Measurements from ENCODE around the gene LILRA1.
"Not testable (repeated sequence)": the region's sequence is repeated elsewhere in the genome, so short reads cannot be mapped to it uniquely, and the experiment has no call there.

Gene LILRA1

DNA sequence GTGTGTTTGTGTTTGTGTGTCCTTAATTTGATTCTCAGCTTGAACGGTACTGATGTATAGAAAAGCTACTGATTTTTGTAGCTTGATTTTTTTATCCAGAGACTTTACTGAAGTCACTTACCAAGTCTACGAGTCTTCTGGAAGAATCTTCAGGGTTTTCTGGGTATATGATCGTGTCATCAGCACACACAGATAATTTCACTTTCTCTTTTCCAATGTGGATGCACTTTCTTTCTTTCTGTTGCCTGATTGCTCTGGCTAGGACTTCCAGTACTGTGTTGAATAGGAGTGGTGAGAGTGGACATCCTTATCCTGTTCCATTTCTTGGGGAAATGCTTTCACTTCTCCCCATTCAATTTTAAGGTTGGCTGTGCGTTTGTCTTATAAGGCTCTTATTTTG lies 29.0 kb downstream of the LILRA1 start:
- in situ Hi-C loops (cut with HindIII; ENCODE audit: low sequenced_read_pairs), result no loop called here

DNA sequence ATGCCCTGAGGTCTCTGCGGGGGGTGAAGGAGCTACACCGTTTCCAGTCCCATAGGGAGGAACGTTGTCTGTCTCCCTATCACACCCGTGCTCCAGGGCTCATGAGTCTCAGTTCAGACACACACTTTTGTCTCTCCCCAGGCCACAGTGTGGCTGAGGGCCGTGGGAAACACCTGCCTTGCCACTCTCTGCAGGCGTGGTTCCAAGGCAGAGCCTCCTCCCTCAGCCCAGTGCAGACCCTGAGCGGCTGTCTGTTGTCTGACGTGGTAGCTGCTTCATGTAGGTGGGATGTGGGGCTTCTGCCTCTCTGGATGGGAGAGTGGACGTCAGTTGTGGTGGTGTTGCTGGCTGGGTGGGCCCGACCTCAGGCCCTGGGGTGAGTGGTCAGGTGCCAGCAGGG lies 30.8 kb downstream of the LILRA1 start:
- in situ Hi-C loops (cut with HindIII; ENCODE audit: low sequenced_read_pairs), result not testable (repeated sequence)

DNA sequence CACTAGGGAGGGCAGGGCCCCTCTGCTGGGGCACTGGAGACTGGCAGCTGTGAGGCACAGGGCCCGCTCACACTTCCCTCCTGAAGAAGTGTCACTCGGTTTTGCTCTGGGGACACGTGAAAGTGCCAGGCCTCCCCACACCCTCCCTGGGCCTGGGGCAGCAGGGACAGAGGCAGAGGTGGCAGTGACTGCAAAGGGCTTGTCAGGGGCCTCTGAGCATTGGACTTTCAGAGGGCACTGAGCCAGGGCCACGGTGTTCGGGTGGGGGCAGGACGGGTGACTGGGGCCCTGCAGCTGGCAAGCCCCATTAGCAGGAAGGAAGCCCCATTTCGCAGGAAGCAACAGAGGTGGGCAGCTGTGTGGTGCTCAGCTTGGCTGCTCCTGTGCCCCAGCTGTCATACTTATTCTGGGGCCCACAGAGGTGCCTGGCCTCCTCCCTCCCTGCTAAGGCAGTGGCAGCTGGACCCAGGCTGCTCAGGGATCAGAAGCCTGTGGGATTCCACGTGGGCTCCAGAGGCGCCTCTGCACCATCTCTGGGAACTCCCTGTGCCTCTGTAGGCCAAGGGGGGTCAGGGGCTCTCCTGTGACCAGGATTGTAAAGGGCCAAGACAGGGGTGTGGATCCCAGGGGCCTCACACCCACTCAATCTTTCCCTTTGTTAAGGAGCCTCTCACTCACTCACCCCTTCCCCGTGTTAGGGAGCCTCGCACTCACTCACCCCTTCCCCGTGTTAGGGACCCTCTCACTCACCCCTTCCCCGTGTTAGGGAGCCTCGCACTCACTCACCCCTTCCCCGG lies 31.7 kb downstream of the LILRA1 start:
- in situ Hi-C loops (cut with HindIII; ENCODE audit: low sequenced_read_pairs), result not testable (repeated sequence)

DNA sequence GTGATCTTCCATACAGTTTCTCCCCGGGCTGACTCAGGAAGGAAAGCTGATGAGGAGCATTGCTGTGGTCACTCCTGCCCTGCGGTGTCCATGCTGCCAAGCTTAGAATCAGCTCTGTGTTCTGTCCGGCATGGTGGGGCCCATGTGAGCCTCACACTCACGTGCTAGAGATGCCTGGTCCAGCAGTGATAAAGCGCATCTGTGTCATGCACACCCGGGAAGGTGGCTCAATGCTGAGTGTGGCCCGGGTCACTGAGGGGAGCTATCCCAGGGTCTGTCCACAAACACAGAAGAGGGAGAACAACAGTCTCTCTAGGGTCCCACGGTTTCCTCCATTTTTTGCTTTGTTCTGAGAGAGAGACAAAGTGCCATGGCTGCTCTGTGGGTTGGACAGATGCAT lies 33.3 kb downstream of the LILRA1 start:
- in situ Hi-C loops (cut with HindIII; ENCODE audit: low sequenced_read_pairs), result no loop called here

DNA sequence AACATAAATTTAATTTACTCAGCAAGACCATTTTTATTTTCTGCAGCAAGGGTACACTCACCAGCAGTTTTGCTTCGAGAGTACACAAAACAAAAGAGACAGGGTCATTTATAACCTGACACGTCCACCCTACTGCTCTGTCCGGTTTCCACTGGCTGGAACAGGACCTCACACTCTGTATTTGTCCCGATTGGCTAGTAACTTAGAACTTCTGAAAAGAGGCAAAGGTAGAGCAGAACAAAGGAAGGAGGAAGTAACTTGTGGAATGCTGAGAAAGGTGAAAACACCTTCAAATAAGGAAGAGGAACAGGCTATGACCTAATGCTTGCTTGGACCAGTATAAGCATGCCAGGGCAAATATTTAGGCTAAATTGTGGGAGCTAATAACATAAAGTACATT lies 34.5 kb downstream of the LILRA1 start:
- in situ Hi-C loops (cut with HindIII; ENCODE audit: low sequenced_read_pairs), result not testable (repeated sequence)

DNA sequence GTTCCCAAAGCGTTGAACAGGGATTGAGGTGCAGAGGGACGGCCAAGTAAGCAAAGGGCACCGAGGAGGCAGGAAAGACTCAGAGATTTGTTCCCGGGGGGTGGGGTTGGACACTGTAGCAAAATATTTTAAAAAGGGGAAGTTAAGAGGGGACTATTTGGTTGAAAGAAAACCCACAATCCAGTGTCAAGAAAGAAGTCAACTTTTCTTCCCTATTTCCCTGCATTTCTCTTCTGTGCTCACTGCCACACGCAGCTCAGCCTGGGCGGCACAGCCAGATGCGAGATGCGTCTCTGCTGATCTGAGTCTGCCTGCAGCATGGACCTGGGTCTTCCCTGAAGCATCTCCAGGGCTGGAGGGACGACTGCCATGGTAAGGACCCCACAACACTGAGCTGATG lies 36.8 kb downstream of the LILRA1 start, which contains the start of gene LILRB1:
Gene LILRB1, plus strand, starts transcription at position 223 of the 400 bp plus-strand sequence. CDS start 590 bp downstream, outside the sequence.
- in situ Hi-C loops (cut with HindIII; ENCODE audit: low sequenced_read_pairs), result not testable (repeated sequence)

DNA sequence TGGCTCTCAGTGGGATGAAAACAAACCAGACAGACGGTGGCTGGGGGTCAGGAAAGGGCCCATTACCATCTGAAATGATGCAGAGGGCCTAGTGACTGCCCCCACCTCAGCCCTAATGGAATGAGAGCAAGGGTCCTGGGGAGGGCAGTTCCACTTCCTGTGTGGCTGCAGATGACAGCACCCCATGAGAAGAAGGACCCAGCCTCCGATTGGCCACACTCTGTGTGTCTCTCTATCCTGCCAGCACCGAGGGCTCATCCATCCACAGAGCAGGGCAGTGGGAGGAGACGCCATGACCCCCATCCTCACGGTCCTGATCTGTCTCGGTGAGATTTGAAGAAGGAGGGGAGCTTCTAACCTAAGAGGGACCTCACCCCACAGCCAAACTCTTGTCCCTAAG lies 37.4 kb downstream of the LILRA1 start:
- in situ Hi-C loops (cut with HindIII; ENCODE audit: low sequenced_read_pairs), result no loop called here

DNA sequence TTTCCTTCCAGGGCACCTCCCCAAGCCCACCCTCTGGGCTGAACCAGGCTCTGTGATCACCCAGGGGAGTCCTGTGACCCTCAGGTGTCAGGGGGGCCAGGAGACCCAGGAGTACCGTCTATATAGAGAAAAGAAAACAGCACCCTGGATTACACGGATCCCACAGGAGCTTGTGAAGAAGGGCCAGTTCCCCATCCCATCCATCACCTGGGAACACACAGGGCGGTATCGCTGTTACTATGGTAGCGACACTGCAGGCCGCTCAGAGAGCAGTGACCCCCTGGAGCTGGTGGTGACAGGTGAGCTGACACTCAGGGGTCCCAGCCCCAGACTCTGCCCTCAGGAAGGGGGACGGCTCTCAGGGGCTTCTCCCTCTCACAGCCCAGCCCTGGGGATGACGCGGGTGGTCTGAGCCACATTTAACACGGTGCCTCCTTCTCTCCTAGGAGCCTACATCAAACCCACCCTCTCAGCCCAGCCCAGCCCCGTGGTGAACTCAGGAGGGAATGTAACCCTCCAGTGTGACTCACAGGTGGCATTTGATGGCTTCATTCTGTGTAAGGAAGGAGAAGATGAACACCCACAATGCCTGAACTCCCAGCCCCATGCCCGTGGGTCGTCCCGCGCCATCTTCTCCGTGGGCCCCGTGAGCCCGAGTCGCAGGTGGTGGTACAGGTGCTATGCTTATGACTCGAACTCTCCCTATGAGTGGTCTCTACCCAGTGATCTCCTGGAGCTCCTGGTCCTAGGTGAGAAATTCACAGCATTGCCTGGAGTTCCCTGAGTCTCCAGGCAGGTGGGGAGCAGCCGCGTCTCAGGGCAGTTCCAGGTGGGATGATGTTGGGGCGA lies 38.3 kb downstream of the LILRA1 start:
- in situ Hi-C loops (cut with HindIII; ENCODE audit: low sequenced_read_pairs), result not testable (repeated sequence)

DNA sequence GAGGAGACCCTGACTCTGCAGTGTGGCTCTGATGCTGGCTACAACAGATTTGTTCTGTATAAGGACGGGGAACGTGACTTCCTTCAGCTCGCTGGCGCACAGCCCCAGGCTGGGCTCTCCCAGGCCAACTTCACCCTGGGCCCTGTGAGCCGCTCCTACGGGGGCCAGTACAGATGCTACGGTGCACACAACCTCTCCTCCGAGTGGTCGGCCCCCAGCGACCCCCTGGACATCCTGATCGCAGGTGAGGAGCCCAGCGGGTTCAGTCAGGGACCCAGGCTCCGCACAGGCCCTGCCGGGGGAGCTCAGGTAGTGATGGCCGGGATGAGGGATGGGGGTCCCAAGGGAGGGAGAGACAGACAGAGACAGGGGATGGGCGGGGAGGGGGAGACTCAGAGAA lies 39.1 kb downstream of the LILRA1 start:
- in situ Hi-C loops (cut with HindIII; ENCODE audit: low sequenced_read_pairs), result not testable (repeated sequence)

DNA sequence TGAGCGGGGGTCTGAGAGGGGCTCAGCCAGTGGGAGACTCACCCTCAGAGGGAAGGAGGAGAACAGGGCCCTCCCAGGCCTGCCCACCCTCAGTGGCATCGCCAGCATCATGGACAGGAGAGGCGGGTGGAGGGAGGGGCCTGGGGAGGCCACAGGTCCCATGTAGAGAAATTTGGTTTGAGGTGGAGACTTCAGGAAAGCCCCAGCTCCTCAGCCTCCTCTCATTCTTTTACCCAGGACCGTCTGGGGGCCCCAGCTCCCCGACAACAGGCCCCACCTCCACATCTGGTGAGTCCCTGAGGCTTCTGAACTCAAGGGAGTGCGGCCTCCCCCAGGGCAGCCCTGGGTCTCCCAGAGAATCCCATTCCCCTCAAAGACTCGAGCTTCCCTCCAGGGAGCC lies 40.0 kb downstream of the LILRA1 start:
- in situ Hi-C loops (cut with HindIII; ENCODE audit: low sequenced_read_pairs), result no loop called here

DNA sequence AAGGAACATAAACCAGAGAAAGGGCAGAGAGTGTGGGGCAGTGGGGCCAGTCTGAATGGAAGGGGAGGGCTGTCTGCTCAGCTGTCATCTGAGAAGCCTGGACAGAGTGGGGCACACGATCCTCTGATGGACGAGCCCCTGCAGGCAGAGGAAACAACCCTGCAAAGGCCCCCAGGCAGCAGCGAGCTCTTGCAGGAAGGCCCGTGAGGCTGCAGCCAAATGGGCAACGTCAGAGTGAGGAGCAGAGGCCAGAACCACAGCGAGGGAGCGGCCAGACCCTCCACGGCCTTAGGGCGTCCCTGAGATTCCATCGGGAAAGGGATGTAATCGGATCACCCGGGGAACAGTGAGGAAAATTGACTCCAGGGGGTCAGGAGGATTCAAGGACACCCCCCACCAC lies 42.6 kb downstream of the LILRA1 start:
- in situ Hi-C loops (cut with HindIII; ENCODE audit: low sequenced_read_pairs), result not testable (repeated sequence)

DNA sequence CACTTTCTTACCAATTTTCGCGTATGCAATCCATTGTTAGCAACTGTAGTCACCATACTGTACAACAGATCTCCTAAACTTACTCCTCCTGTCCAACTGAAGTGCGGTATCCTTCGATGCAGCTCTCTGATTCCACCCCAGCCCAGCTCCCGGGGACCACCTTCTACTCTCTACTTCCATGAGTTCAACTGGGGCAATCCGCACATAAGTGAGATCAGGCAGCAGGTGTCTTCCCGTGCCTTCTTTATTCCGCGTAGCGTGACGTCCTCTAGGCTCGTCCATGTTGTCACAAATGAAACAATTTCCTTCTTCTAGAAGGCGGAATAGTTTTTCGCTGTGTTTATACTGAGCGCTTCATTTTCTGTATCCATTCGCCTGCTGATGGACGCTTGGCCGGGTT lies 45.3 kb downstream of the LILRA1 start:
- in situ Hi-C loops (cut with HindIII; ENCODE audit: low sequenced_read_pairs), result no loop called here

DNA sequence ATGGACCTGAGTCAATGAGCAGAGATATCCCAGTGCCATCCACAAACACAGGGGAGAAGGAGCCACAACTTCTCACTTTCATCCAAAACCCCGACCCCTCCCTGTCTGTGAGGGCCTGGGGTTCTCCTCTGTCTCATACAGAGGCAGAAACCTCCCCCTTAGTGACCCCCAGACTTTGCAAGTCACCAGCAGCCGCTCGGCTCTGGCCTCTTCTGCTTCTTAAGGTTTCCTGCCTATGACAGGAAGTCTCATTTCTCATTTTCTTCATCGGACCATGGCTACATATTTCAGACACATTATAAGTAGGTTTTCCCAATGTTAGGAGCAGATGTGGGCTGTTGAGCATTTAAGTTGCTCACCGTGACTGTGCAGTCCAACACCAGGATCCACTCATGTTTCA lies 49.5 kb downstream of the LILRA1 start:
- in situ Hi-C loops (cut with HindIII; ENCODE audit: low sequenced_read_pairs), result not testable (repeated sequence)

DNA sequence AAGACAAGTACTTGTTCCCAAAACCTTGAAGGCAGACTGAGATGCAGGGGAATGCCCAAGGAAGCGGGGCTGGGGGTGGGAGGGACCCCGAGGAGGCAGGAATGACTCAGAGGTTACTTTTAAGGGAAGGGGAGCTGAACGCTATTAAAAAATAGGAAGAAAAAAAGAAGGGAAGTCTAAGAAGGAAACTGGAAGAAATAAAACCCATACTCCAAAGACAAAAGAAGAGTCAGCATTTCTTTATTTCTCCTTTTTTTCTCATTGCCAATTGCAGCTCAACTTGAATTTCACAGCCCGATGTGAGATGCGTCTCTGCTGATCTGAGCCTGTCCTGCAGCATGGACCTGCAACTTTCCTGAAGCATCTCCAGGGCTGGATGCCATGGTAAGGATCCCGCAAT lies 50.2 kb downstream of the LILRA1 start:
- in situ Hi-C loops (cut with HindIII; ENCODE audit: low sequenced_read_pairs), result not testable (repeated sequence)

DNA sequence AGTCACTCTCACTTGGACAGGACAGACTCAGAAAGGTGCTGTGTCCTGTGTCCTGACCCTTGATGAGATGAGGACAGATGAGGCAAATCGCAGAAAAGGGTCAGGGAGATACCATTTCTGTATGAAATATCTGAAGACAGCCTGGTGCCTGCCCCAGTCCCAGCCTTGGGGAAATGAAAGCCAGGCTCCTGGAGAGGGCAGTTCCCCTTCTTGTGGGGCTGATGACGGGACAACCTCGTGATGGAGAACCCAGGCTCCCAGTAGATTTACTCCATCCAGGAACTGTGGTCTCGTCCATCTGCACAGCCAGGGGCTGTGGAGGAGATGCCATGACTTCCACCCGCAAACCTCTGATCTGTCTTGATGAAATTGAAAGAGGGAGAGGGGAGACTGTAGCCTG lies 50.6 kb downstream of the LILRA1 start:
- in situ Hi-C loops (cut with HindIII; ENCODE audit: low sequenced_read_pairs), result no loop called here

DNA sequence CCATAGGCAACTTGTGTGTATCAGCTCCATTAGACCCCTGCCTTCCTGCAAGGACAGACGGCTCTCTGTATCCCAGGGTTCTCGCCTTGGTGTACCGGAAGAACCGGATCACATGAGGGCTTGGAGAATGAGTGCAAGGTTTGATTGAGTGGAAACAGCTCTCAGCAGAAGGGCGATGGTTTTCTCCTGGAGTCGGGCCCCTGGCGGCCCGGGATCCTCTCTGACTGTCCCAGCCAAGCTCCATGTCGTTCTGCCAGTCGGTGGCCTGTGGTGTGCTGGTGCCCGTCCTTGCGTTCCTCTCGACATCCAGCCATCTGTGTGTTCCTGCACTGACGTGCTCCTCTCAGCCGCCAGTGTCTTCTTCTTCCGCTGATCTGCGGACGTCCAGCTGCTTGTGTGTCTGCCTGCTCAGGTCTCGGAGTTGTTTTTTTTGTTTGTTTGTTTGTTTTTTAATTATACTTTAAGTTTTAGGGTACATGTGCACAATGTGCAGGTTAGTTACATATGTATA lies 53.0 kb downstream of the LILRA1 start:
- in situ Hi-C loops (cut with HindIII; ENCODE audit: low sequenced_read_pairs), result no loop called here

DNA sequence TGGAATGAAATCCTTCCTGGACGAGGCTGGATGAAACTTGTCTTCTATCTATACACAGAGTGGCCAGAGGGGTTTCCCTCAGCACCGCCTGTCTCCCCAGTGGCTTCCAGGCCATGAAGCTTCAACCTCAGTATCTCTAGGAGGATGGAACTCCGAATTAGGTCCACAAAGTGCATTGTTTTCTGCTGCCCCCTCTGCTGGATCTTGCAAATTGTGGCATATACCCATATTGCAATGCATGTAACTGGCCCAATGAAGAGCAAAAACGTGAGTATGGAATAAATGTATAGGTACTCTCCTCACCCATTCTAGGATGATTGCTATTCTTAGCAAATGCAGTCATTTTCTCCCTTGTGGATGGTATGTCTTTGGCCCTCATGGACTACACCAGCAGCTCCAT lies 54.7 kb downstream of the LILRA1 start:
- in situ Hi-C loops (cut with HindIII; ENCODE audit: low sequenced_read_pairs), result no loop called here

DNA sequence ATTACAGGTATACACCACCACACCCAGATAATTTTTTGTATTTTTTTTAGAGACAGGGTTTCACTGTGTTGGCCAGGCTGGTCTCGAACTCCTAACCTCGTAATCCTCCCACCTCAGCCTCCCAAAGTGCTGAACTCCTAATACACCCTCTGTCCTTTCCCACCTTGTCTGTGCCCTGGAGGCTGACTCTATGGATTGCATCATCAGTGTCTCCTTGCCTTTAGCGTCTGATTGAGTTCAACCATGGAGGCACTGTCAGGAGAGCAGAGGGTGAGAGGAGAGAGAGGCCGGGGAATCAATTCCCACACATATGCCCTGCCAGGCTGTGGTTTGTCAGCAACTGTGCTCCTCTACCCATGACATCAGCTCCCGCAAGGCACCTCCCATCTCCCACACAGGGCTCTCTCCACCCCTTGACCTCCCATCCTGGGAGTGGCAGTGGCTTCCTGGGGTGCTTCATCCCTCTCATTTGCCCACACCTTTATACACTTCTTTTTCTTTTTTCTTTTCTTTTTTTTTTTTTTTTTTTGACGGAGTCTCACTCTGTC lies 56.8 kb downstream of the LILRA1 start:
- in situ Hi-C loops (cut with HindIII; ENCODE audit: low sequenced_read_pairs), result no loop called here
